ENCODE data around the gene GNAO1.

DNA sequence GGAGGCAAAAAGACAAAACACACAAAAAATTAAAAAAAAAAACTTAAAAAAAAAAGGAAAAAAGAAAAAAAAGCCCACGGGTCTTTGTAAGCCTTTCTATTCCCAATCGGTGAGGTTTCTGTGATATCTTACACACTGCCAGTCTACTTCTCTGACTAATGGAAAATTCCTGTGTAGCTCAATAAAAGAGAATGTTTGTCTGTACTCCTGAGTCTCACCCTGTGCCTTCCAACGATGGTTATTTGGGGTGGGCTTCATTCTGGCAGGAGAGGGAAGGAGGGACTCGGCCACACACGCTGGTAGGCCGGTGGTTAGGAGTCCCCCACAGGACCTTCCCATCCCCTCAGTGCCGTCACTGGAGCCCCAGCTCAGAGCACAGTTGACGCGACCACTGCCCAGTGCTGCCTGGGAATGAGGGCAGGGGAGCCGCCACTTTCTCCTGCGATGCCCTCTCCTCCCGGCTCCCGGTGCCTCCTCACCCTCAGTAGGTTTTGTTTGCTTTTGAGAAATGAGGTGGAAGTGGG lies 166.0 kb downstream of the GNAO1 start:
- TF ChIP-seq, protein P1, sequence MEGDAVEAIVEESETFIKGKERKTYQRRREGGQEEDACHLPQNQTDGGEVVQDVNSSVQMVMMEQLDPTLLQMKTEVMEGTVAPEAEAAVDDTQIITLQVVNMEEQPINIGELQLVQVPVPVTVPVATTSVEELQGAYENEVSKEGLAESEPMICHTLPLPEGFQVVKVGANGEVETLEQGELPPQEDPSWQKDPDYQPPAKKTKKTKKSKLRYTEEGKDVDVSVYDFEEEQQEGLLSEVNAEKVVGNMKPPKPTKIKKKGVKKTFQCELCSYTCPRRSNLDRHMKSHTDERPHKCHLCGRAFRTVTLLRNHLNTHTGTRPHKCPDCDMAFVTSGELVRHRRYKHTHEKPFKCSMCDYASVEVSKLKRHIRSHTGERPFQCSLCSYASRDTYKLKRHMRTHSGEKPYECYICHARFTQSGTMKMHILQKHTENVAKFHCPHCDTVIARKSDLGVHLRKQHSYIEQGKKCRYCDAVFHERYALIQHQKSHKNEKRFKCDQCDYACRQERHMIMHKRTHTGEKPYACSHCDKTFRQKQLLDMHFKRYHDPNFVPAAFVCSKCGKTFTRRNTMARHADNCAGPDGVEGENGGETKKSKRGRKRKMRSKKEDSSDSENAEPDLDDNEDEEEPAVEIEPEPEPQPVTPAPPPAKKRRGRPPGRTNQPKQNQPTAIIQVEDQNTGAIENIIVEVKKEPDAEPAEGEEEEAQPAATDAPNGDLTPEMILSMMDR (IDR thresholded peaks at IDR 0.05) = no peak
- no peak for TF ChIP-seq POLR2A (IDR thresholded peaks at IDR 0.05)

All from esophagus squamous epithelium (tissue), 4 donors.